ENCODE measurements around the gene SLC47A2. TPM values are rescaled to one million over a fixed set of nuclear protein-coding genes. Genes with fewer than 3 reads are reported as not detected.

Gene SLC47A2
- total RNA-seq, 4 donors from 2014 or later = not detected

DNA sequence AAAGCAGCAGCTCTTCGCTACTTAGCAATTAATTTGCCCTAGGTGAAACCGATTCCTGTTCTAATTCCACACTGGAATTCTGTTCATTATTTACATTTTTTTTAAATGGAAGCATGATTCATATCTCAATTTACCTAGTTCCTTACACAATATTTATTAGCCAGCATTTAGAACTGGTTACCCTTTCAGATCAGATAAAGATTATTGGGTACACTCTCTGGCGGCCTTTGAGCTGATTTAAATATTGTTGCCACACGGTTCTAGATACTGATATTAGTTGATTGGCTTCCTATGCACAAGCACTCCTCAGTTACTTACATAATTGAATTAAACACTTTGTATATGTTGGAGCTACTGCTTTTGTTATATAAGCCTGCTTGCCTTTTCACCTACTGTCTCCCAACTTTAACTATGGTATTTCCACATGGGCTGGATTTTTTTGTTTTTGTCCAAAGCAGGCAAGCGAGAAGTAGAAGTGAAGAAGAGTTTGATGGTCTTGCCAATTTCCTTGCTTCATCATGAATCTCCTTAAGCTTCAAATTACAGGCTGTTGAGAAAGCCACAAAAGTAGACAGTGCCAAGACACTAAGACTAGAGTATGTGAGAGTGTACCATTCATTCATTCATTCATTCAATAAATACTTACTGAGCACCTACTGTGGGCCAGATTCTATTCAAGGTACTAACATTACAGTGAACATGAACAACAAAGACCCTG, 71.7 kb downstream of the SLC47A2 start:
- Histone ChIP-seq H3K9me3 (no peaks in the 10 kb centered on the region), H3K36me3 (no peaks in the 10 kb centered on the region), H3K27ac (no peak overlapping the region), H3K4me3 (no peak overlapping the region), H3K4me1 (peaks cover 0 to 19% (median 13%) of the 10 kb centered on the region in 4 donors), H3K27me3 (no peaks in the 10 kb centered on the region)
- DNase-seq (ENCODE audit: low spot score in 2 of 2) = no peak
- WGBS, 2 donors = 90 to 91% methylated on average over 5 of the region's 5 CpGs
- TF ChIP-seq, protein P1, sequence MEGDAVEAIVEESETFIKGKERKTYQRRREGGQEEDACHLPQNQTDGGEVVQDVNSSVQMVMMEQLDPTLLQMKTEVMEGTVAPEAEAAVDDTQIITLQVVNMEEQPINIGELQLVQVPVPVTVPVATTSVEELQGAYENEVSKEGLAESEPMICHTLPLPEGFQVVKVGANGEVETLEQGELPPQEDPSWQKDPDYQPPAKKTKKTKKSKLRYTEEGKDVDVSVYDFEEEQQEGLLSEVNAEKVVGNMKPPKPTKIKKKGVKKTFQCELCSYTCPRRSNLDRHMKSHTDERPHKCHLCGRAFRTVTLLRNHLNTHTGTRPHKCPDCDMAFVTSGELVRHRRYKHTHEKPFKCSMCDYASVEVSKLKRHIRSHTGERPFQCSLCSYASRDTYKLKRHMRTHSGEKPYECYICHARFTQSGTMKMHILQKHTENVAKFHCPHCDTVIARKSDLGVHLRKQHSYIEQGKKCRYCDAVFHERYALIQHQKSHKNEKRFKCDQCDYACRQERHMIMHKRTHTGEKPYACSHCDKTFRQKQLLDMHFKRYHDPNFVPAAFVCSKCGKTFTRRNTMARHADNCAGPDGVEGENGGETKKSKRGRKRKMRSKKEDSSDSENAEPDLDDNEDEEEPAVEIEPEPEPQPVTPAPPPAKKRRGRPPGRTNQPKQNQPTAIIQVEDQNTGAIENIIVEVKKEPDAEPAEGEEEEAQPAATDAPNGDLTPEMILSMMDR (IDR thresholded peaks at IDR 0.05) = no peak
- TF ChIP-seq EP300 (IDR thresholded peaks at IDR 0.05) = peak in 1 of 2 donors; percentile 12

DNA sequence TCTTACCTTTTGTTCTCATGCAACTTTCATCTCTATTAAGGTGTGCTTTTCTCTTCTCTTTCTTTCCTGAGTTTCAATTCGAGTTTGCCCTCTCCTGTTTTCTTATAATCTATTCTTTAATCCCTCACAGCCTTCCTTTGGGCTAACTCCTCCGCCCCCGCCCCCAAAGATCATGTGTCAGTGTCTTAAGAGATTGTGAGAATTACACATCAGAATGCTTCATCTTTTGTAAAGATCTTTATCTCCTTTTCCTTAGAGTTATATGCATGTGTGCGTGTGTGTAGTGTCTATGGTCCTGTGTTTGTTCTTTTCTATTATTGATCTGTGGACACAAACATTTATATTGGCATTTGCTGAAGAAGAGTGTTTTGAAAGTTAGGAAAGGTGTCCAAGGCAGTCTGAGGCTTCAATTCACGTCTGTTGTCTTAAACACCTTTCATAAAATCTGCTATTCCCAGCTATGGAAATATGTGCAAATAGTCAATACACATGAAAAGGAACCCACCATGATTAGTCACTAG, 74.0 kb downstream of the SLC47A2 start:
- WGBS, 2 donors = 67 to 80% methylated on average over 5 of the region's 5 CpGs
- no peak overlapping the region for H3K4me3 ChIP-seq
- TF ChIP-seq, protein P1 (IDR thresholded peaks at IDR 0.05) = no peak
- TF ChIP-seq POLR2A (IDR thresholded peaks at IDR 0.05) (no peak), EP300 (IDR thresholded peaks at IDR 0.05) (no peak)
- H3K36me3 ChIP-seq = no peaks in the 10 kb centered on the region
- no peak for DNase-seq (ENCODE audit: low spot score in 2 of 2)
- H3K27ac ChIP-seq = no peak overlapping the region
- H3K4me1 ChIP-seq = peaks cover 0 to 16% (median 11%) of the 10 kb centered on the region in 4 donors
- no peaks in the 10 kb centered on the region for H3K9me3 ChIP-seq
- H3K27me3 ChIP-seq = no peaks in the 10 kb centered on the region

DNA sequence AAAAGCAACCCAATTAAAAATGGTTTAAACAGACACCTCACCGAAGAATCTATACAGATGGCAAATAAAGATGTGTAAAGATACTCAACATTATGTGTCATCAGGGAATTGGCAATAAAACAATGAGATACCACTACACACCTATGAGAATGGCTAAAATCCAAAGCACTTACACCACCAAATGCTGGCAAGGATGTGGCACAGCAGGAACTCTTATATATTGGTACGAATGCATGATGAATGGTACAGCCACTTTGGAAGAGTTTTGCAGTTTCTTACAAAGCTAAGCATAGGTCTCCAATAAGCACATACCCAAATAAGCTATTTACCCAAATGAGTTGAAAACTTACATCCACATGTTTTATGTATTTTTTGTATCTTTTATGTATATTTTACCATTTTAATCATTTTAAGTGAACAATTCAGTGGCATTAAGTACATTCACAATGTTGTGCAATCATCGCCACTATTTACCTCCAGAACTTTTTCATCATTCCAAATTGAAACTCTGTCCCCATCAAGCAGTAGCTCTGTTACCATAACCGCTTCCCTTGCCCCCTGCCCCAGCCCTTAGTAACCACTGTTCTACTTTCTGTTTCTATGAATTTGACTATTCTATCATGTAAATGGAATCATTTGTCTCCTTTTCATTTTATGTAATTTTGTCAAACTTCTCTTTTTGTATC, 74.6 kb downstream of the SLC47A2 start:
- Histone ChIP-seq H3K36me3 (no peaks in the 10 kb centered on the region), H3K4me3 (no peak overlapping the region), H3K4me1 (peaks cover 0 to 10% (median 5%) of the 10 kb centered on the region in 4 donors), H3K27ac (no peak overlapping the region), H3K27me3 (no peaks in the 10 kb centered on the region), H3K9me3 (no peaks in the 10 kb centered on the region)
- TF ChIP-seq POLR2A (IDR thresholded peaks at IDR 0.05) (no peak), EP300 (IDR thresholded peaks at IDR 0.05) (no peak)
- TF ChIP-seq, protein P1 (IDR thresholded peaks at IDR 0.05) = no peak
- WGBS, 2 donors = 84 to 87% methylated on average over 4 of the region's 4 CpGs
- DNase-seq (ENCODE audit: low spot score in 2 of 2) = no peak

DNA sequence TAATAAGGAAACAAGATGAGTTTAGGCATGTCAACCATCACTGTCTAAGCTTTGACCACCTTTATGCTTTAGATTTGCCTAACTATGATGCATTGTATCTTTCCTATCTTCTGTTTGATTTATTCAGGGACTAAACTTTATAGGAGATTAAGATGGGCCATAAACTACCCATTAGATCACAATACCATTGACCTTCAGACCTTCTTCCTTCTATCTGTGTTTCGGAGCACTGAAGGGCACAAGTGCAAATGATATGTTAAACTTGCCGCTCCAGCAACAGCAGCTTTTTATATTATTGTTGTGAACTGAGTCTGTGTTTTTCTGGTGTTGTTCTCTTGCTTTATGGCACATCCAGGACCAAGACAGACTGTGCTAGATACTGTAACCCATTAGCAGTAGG, 84.5 kb downstream of the SLC47A2 start:
- no peak overlapping the region for H3K27ac ChIP-seq

DNA sequence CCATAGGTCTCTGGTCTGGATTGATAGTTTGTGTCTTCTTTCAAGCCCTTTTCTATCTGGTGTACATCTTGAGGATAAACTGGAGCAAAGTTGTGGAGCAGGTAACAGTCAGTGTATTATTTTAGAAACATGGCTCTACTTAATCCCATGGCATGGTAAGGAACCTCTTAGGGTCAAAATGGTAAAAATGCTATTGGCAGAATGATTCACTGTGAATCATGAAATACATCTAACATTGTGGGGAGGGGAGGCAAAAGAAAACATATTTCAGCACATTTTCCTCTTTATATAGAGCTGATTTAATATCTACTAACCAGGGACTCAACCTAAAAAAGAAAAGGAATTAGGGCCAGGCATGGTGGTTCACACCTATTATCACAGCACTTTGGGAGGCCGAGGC, 85.7 kb downstream of the SLC47A2 start:
- H3K4me1 ChIP-seq = no peaks in the 10 kb centered on the region
- H3K4me3 ChIP-seq = no peak overlapping the region
- WGBS, 2 donors = 93 to 100% methylated on average over 1 of the region's 1 CpG

More for the DNA sequence above, 84.5 kb downstream of the SLC47A2 start:
- Histone ChIP-seq H3K4me3 (no peak overlapping the region), H3K4me1 (no peaks in the 10 kb centered on the region), H3K36me3 (no peaks in the 10 kb centered on the region), H3K9me3 (no peaks in the 10 kb centered on the region), H3K27me3 (no peaks in the 10 kb centered on the region)
- no peak for TF ChIP-seq POLR2A (IDR thresholded peaks at IDR 0.05)
- no peak for DNase-seq (ENCODE audit: low spot score in 2 of 2)
- WGBS, 2 donors = 73 to 78% methylated on average over 2 of the region's 2 CpGs

More for the DNA sequence above, 85.7 kb downstream of the SLC47A2 start:
- no peak for DNase-seq (ENCODE audit: low spot score in 2 of 2)
- Histone ChIP-seq H3K27me3 (no peaks in the 10 kb centered on the region), H3K9me3 (no peaks in the 10 kb centered on the region), H3K27ac (no peak overlapping the region), H3K36me3 (no peaks in the 10 kb centered on the region)
- no peak for TF ChIP-seq POLR2A (IDR thresholded peaks at IDR 0.05)
- no peak for TF ChIP-seq EP300 (IDR thresholded peaks at IDR 0.05)
- TF ChIP-seq, protein P1 (IDR thresholded peaks at IDR 0.05) = no peak
